ENCODE data around the gene CHRNA4. TPM values are rescaled to one million over a fixed set of nuclear protein-coding genes. Genes with fewer than 3 reads are reported as not detected.
"Not testable (repeated sequence)": the region's sequence is repeated elsewhere in the genome, so short reads cannot be mapped to it uniquely, and the experiment has no call there.

The CHRNA4 gene
- total RNA-seq, 1 donor from 2014 or later: not detected

DNA sequence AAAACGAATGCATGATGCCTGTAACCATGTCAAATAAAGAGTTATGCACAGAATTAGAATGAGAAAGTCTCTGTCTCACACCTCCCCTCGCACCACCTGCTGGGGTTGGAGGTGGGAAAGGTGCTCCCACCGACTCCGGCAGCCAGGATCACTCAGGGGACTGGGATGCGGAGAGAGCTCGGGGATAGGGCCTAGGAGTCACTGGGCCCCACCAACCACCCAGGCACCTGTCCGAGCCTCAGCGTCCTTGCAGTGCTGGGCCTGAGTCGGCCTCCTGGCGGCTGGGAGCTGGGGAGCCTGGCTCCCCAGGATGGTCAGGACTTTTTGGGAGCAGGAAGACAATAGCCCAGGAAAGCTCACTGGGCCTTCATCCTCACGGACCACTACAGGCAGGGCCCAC is 22.4 kb upstream of the CHRNA4 start:
- TF ChIP-seq, protein P1, sequence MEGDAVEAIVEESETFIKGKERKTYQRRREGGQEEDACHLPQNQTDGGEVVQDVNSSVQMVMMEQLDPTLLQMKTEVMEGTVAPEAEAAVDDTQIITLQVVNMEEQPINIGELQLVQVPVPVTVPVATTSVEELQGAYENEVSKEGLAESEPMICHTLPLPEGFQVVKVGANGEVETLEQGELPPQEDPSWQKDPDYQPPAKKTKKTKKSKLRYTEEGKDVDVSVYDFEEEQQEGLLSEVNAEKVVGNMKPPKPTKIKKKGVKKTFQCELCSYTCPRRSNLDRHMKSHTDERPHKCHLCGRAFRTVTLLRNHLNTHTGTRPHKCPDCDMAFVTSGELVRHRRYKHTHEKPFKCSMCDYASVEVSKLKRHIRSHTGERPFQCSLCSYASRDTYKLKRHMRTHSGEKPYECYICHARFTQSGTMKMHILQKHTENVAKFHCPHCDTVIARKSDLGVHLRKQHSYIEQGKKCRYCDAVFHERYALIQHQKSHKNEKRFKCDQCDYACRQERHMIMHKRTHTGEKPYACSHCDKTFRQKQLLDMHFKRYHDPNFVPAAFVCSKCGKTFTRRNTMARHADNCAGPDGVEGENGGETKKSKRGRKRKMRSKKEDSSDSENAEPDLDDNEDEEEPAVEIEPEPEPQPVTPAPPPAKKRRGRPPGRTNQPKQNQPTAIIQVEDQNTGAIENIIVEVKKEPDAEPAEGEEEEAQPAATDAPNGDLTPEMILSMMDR (IDR thresholded peaks at IDR 0.05): no peak
- no peak for DNase-seq
- intact Hi-C loops (cut with micrococcal nuclease): no loop called here
- Mint-ChIP-seq H3K9me3 (peaks cover 11% of the 10 kb centered on the region), H3K27me3 (peaks cover 9% of the 10 kb centered on the region), H3K4me1 (no peaks in the 10 kb centered on the region), H3K4me3 (no peak overlapping the region), H3K27ac (no peak overlapping the region), H3K36me3 (ENCODE audit: low read depth) (no peaks in the 10 kb centered on the region)
- ChIA-PET CTCF (no interaction called here), POLR2A (no interaction called here)
- no peak for ATAC-seq (ENCODE audit: low read depth)

DNA sequence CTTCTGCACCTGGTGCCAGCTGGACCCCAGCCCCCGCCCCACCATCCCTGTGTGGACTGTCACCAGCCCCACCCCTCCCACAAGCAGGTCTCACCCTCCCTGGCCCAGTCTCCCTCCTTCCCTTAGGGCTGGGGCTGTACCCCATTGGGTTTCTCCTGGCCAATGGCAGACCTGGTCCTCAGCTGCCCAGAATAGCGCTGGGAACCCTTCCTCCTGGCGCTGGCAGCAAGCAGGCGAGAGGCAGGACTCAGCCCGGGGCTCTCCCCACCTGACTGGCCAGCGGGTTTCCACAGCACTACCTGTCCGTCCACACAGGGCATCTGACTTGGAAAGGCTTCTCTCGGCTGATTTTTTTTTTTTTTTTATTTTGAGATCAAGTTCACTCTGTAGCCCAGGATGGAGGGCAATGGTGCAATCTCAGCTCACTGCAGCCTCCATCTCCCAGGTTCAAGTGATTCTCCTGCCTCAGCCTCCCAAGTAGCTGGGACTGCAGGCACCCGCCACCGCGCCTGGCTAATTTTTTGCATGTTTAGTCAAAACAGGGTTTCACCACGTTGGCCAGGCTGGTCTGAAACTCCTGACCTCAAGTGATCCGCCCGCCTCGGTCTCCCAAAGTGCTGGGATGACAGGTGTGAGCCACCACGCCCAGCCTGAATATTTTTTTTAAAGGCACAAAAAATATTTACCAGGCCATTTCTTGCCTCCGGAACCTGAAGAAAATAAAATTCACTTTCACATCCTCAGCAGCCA is 21.6 kb upstream of the CHRNA4 start:
- no peak for ATAC-seq (ENCODE audit: low read depth)
- Mint-ChIP-seq H3K27ac (no peak overlapping the region), H3K4me1 (no peaks in the 10 kb centered on the region), H3K9me3 (peaks cover 11% of the 10 kb centered on the region), H3K36me3 (ENCODE audit: low read depth) (no peaks in the 10 kb centered on the region), H3K27me3 (peaks cover 13% of the 10 kb centered on the region), H3K4me3 (no peak overlapping the region)
- CTCF ChIA-PET: interaction anchor here (2.1 kb wide), 1 partner anchor 159 kb away, joined by 9 read pairs; no protein-coding TSS in a partner anchor
- TF ChIP-seq, protein P1 (IDR thresholded peaks at IDR 0.05): no peak
- DNase-seq: no peak
- intact Hi-C loops (cut with micrococcal nuclease): no loop called here
- POLR2A ChIA-PET: no interaction called here

DNA sequence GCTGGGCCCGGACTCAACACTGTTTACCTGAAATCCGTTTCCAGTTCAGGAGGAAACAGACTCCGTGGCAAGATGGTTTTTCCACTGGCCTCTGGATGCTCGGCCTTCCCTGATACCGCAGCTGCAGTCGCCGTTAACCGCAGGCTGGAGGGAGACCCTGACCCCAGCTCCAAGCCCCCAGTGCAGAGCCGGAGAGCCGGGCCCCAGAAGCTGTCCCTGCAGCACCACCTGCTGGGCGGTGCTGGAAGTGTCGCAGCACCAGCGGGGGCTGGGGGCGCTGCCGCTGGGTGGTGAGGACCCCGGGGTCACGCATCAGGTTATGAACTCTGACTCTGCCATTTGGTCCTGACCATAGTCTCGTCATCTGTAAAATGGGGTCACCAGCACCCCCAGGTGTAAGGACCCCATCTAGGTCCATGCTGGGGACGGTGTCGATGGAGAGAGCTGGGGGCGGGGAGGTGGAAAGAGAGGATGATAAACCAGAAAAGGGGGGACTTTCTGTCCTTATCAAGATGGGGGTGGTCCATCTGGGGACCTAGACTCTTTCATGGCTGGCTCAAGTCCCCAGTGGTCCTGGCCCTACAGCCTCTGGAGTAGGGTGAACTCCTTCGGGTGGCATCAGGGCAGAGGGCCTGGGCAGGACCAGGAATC is 20.8 kb upstream of the CHRNA4 start:
- intact Hi-C loops (cut with micrococcal nuclease): no loop called here
- Mint-ChIP-seq H3K27ac (no peak overlapping the region), H3K4me3 (no peak overlapping the region), H3K36me3 (ENCODE audit: low read depth) (no peaks in the 10 kb centered on the region), H3K27me3 (peaks cover 18% of the 10 kb centered on the region), H3K4me1 (no peaks in the 10 kb centered on the region), H3K9me3 (peaks cover 11% of the 10 kb centered on the region)
- ChIA-PET CTCF (interaction anchor here (1.0 to 2.1 kb wide), 3 partner anchors 73 to 159 kb away, joined by 3 to 9 read pairs (median 5); no protein-coding TSS in a partner anchor), POLR2A (no interaction called here)
- TF ChIP-seq, protein P1 (IDR thresholded peaks at IDR 0.05): peak; percentile 37
- ATAC-seq (ENCODE audit: low read depth): peak; percentile 47
- DNase-seq: peak; percentile 40

DNA sequence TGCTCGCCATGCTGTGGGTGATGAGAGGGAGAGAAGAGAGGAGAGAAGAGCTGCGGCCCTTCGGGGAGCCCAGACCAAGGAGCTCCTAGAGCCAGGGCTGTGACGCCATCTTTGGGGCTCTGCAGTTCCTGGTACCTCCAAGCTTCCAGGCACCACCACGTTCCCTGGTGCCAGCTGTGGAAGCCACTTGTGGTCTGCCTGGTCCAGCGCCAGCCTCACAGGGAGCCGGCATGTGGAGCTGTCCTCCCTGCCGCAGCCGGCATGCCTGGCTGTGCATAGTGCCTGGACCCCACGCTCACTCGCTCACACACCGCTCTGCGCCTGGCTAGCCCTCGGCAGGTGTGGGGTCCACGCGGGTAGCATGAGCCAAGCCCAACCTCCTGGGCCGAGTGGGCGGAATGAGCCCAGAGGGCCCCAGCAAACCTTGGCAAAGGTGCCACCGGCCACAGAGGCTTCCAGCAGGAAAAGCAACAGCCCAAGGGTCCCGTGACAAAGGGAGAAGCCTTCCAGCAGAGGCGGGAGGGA is 19.3 kb upstream of the CHRNA4 start:
- Mint-ChIP-seq H3K9me3 (peaks cover 6% of the 10 kb centered on the region), H3K36me3 (ENCODE audit: low read depth) (no peaks in the 10 kb centered on the region), H3K27ac (no peak overlapping the region), H3K4me3 (no peak overlapping the region), H3K4me1 (no peaks in the 10 kb centered on the region), H3K27me3 (peaks cover 21% of the 10 kb centered on the region)
- no peak for DNase-seq
- ATAC-seq (ENCODE audit: low read depth): no peak
- ChIA-PET CTCF (interaction anchor here (1.6 kb wide), 1 partner anchor 156 kb away, joined by 5 read pairs; no protein-coding TSS in a partner anchor), POLR2A (no interaction called here)
- intact Hi-C loops (cut with micrococcal nuclease): no loop called here
- TF ChIP-seq, protein P1 (IDR thresholded peaks at IDR 0.05): no peak

DNA sequence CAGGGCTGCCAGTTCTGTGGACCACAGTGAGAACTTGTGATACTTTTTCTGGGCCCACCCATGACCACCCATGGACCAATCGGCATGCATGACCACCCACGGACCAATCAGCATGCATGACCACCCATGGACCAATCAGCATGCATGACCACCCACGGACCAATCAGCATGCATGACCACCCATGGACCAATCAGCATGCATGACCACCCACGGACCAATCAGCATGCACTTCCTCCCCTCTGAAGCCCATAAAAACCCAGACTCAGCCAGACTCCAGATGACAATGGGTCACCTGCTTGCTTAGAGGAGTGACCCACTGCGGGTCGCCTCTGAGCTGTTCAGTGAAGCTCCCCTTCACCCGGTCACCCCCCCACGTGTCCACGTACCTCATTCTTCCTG is 18.7 kb upstream of the CHRNA4 start:
- H3K4me3 Mint-ChIP-seq; H3K4me1 Mint-ChIP-seq; CTCF ChIA-PET; H3K9me3 Mint-ChIP-seq; ATAC-seq (ENCODE audit: low read depth); intact Hi-C loops (cut with micrococcal nuclease); POLR2A ChIA-PET; H3K36me3 Mint-ChIP-seq (ENCODE audit: low read depth); H3K27ac Mint-ChIP-seq; DNase-seq: not testable (repeated sequence)
- peaks cover 23% of the 10 kb centered on the region for H3K27me3 Mint-ChIP-seq

All from activated B cell treated with CpG ODN at 0.5 μM for 24 hours (primary cell).